Activated T-helper 17 cell treated with anti-CD3 and anti-CD28 coated beads, Interleukin-2, amount 50 U/mL, for 72 hours (primary cell): ENCODE data around the gene STARD9. TPM values are rescaled to one million over a fixed set of nuclear protein-coding genes. Genes with fewer than 3 reads are reported as not detected.

Experiments
- ATAC-seq: fragments of 150-1000 bp; cut with Tn5 transposase; replicated peaks from 2 replicates; pipeline ENCODE4 v1.10.0; 2021; ENCODE audit warnings: mild to moderate bottlenecking, moderate library complexity
- H3K27ac Mint-ChIP-seq: one replicate; pipeline ENCODE4 v1.8.0; 2022; ENCODE audit warnings: mixed read lengths
- H3K27me3 Mint-ChIP-seq: one replicate; pipeline ENCODE4 v1.8.0; 2022; ENCODE audit warnings: mixed read lengths
- H3K36me3 Mint-ChIP-seq: one replicate; pipeline ENCODE4 v1.8.0; 2022; ENCODE audit warnings: low read depth, mild to moderate bottlenecking, mixed read lengths
- H3K4me1 Mint-ChIP-seq: one replicate; pipeline ENCODE4 v1.8.0; 2022; ENCODE audit warnings: mixed read lengths
- H3K4me3 Mint-ChIP-seq: one replicate; pipeline ENCODE4 v1.8.0; 2022; ENCODE audit warnings: mild to moderate bottlenecking, mixed read lengths
- H3K9me3 Mint-ChIP-seq: one replicate; pipeline ENCODE4 v1.8.0; 2022; ENCODE audit warnings: mixed read lengths
- total RNA-seq, 2 donors: library from RNA; stranded (reverse); gene quantifications; one replicate each; pipeline ENCODE4 v1.2.3, GENCODE V29; 2022

STARD9 gene
- total RNA-seq, 2 donors from 2014 or later: 9.5 to 10.9 TPM

GRCh38 chr15:42730135-42730534 lies 154.7 kb downstream of the STARD9 start:
- no peak for ATAC-seq
- peak overlapping the region; percentile 68 for H3K27ac Mint-ChIP-seq
- peaks cover 93% of the 10 kb centered on the region for H3K36me3 Mint-ChIP-seq
- H3K4me1 Mint-ChIP-seq: peaks cover 4% of the 10 kb centered on the region
- no peaks in the 10 kb centered on the region for H3K27me3 Mint-ChIP-seq
- no peaks in the 10 kb centered on the region for H3K9me3 Mint-ChIP-seq
- no peak overlapping the region for H3K4me3 Mint-ChIP-seq

GRCh38 chr15:42730536-42730935 lies 155.1 kb downstream of the STARD9 start:
- no peaks in the 10 kb centered on the region for H3K9me3 Mint-ChIP-seq
- H3K4me1 Mint-ChIP-seq: peaks cover 4% of the 10 kb centered on the region
- ATAC-seq: no peak
- no peaks in the 10 kb centered on the region for H3K27me3 Mint-ChIP-seq
- H3K4me3 Mint-ChIP-seq: no peak overlapping the region
- H3K27ac Mint-ChIP-seq: peak overlapping the region; percentile 68
- peaks cover 93% of the 10 kb centered on the region for H3K36me3 Mint-ChIP-seq

GRCh38 chr15:42731461-42731860 lies 156.1 kb downstream of the STARD9 start:
- H3K27me3 Mint-ChIP-seq: no peaks in the 10 kb centered on the region
- H3K4me1 Mint-ChIP-seq: peaks cover 4% of the 10 kb centered on the region
- no peak overlapping the region for H3K27ac Mint-ChIP-seq
- no peaks in the 10 kb centered on the region for H3K9me3 Mint-ChIP-seq
- no peak for ATAC-seq
- no peak overlapping the region for H3K4me3 Mint-ChIP-seq
- peaks cover 87% of the 10 kb centered on the region for H3K36me3 Mint-ChIP-seq

- Mint-ChIP-seq H3K36me3 (peaks cover 79% of the 10 kb centered on the region), H3K4me3 (no peak overlapping the region), H3K4me1 (peaks cover 4% of the 10 kb centered on the region), H3K27me3 (no peaks in the 10 kb centered on the region), H3K27ac (no peak overlapping the region), H3K9me3 (no peaks in the 10 kb centered on the region)
- no peak for ATAC-seq
These were observed 156.9 kb downstream of the STARD9 start for GRCh38 chr15:42732095-42732827.

GRCh38 chr15:42733027-42733426 lies 157.6 kb downstream of the STARD9 start:
- no peaks in the 10 kb centered on the region for H3K27me3 Mint-ChIP-seq
- H3K9me3 Mint-ChIP-seq: no peaks in the 10 kb centered on the region
- H3K27ac Mint-ChIP-seq: peak overlapping the region; percentile 30
- no peak overlapping the region for H3K4me3 Mint-ChIP-seq
- no peak for ATAC-seq
- peaks cover 72% of the 10 kb centered on the region for H3K36me3 Mint-ChIP-seq
- H3K4me1 Mint-ChIP-seq: peaks cover 4% of the 10 kb centered on the region

- no peak overlapping the region for H3K27ac Mint-ChIP-seq
- H3K4me3 Mint-ChIP-seq: no peak overlapping the region
- no peak for ATAC-seq
- H3K9me3 Mint-ChIP-seq: no peaks in the 10 kb centered on the region
- no peaks in the 10 kb centered on the region for H3K27me3 Mint-ChIP-seq
- H3K36me3 Mint-ChIP-seq: peaks cover 60% of the 10 kb centered on the region
- no peaks in the 10 kb centered on the region for H3K4me1 Mint-ChIP-seq
These were observed 158.8 kb downstream of the STARD9 start for GRCh38 chr15:42734076-42734672.

- H3K4me1 Mint-ChIP-seq: no peaks in the 10 kb centered on the region
- peaks cover 46% of the 10 kb centered on the region for H3K36me3 Mint-ChIP-seq
- no peak for ATAC-seq
- H3K27ac Mint-ChIP-seq: peak overlapping the region; percentile 71
- no peaks in the 10 kb centered on the region for H3K9me3 Mint-ChIP-seq
- no peaks in the 10 kb centered on the region for H3K27me3 Mint-ChIP-seq
- peak overlapping the region; percentile 72 for H3K4me3 Mint-ChIP-seq
These were observed 160.2 kb downstream of the STARD9 start for GRCh38 chr15:42735382-42736165.

- Mint-ChIP-seq H3K4me1 (no peaks in the 10 kb centered on the region), H3K4me3 (peak overlapping the region; percentile 76), H3K27ac (peak overlapping the region; percentile 71), H3K9me3 (no peaks in the 10 kb centered on the region), H3K36me3 (peaks cover 39% of the 10 kb centered on the region), H3K27me3 (no peaks in the 10 kb centered on the region)
- peak; percentile 37 for ATAC-seq
These were observed 160.9 kb downstream of the STARD9 start for GRCh38 chr15:42736178-42736792.

GRCh38 chr15:42736793-42737528 lies 161.6 kb downstream of the STARD9 start, which contains the start of gene CDAN1:
TSS of gene CDAN1 (minus strand) at chr15:42737128. CDS start at chr15:42737102, 26 bp downstream.
- Mint-ChIP-seq H3K27ac (peak within 1 kb of the TSS; percentile 80), H3K9me3 (no peaks in the 10 kb centered on the region), H3K36me3 (peaks cover 33% of the 10 kb centered on the region), H3K27me3 (no peaks in the 10 kb centered on the region), H3K4me1 (no peaks in the 10 kb centered on the region), H3K4me3 (peak within 1 kb of the TSS; percentile 76)
- peak; percentile 98 for ATAC-seq

- Mint-ChIP-seq H3K27me3 (no peaks in the 10 kb centered on the region), H3K27ac (peak overlapping the region; percentile 80), H3K9me3 (no peaks in the 10 kb centered on the region), H3K36me3 (peaks cover 25% of the 10 kb centered on the region), H3K4me1 (no peaks in the 10 kb centered on the region), H3K4me3 (peak overlapping the region; percentile 76)
- ATAC-seq: no peak
These were observed 162.3 kb downstream of the STARD9 start for GRCh38 chr15:42737529-42738328.

GRCh38 chr15:42741710-42742109 lies 166.3 kb downstream of the STARD9 start:
- H3K36me3 Mint-ChIP-seq: peaks cover 9% of the 10 kb centered on the region
- H3K4me3 Mint-ChIP-seq: no peak overlapping the region

GRCh38 chr15:42742149-42742548 lies 166.7 kb downstream of the STARD9 start:
- Mint-ChIP-seq H3K36me3 (peaks cover 9% of the 10 kb centered on the region), H3K27ac (no peak overlapping the region), H3K4me3 (no peak overlapping the region), H3K27me3 (no peaks in the 10 kb centered on the region), H3K4me1 (no peaks in the 10 kb centered on the region), H3K9me3 (no peaks in the 10 kb centered on the region)
- no peak for ATAC-seq

More at GRCh38 chr15:42741710-42742109, 166.3 kb downstream of the STARD9 start:
- Mint-ChIP-seq H3K9me3 (no peaks in the 10 kb centered on the region), H3K4me1 (no peaks in the 10 kb centered on the region), H3K27ac (no peak overlapping the region), H3K27me3 (no peaks in the 10 kb centered on the region)
- no peak for ATAC-seq

GRCh38 chr15:42744195-42744594 lies 168.8 kb downstream of the STARD9 start:
- Mint-ChIP-seq H3K9me3 (no peaks in the 10 kb centered on the region), H3K4me1 (no peaks in the 10 kb centered on the region), H3K27ac (no peak overlapping the region), H3K36me3 (peaks cover 9% of the 10 kb centered on the region), H3K4me3 (no peak overlapping the region), H3K27me3 (no peaks in the 10 kb centered on the region)
- no peak for ATAC-seq
